CD4-positive, alpha-beta T cell treated with Interferon gamma for 1 hour (primary cell): Measurements from ENCODE around the gene DNAJC8.
A peak's percentile ranks its signal among the peaks of the same experiment; 100 is the strongest.

Experiments used
- DNase-seq: peaks from one replicate; pipeline ENCODE4 v3.0.0-alpha.2; 2020

Gene DNAJC8

DNA sequence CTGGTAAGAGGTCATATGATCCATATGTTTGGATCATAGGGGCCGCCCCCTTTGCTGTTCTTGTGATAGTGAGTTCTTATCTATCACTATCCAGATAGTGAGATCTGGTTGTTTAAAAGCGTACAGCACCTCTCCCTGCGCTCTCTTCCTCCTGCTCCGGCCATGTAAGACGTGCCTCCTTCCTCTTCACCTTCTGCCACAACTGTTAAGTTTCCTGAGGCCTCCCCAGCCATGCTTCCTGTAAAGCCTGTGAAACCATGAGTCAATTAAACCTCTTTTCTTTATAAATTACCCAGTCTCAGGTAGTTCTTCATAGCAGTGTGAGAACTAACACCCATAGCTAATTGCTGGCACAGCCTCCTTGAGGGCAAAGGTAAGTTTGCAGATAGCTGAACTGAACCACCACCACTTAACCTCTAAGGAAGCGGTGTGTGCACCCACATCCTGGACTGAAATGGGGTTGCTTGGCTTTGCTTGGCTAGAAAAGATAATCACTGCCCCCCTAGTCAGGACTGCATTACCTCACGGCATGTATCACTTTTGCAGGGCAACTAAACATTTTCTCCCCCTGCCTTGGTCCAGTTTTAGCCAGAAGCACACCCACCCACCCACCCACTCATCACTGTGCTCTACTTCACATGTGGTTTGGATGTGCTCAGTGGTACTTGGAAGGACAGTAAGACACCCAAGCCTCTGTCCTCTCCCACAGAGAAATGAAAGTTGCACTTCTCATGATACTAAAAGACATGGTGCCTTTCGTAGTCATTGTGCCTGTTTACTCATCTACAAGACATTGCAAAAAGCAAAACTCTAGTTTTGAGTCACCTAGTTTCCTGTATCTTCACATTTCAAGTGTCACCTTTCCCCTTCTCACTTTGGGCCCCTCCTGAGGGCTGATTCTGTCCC lies 33.2 kb downstream of the DNAJC8 start:
- DNase-seq, result peak; percentile 43

GRCh38 chr1:28197682-28198415 lies 35.0 kb downstream of the DNAJC8 start:
- DNase-seq, result no peak

GRCh38 chr1:28196330-28196729 lies 36.5 kb downstream of the DNAJC8 start:
- DNase-seq, result no peak

DNA sequence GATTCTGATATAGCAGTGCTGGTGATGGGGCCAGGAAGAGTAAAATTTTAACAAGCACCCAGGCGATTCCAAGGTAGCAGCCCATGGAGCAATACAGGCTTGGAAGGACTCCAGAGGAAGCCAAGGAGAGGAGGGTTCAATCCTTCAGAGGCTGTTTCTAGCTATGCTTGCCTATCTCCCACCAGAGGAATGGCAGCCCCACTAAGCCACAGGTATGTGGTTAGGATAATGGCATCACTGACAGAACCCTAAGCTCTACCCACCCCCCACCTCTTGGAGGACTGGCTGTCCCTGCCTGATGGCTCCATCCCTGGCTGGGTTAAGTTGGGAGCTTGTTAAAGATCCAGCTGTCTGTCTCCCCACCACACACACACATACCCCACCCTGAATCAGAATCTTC lies 37.0 kb downstream of the DNAJC8 start:
- DNase-seq, result no peak

DNA sequence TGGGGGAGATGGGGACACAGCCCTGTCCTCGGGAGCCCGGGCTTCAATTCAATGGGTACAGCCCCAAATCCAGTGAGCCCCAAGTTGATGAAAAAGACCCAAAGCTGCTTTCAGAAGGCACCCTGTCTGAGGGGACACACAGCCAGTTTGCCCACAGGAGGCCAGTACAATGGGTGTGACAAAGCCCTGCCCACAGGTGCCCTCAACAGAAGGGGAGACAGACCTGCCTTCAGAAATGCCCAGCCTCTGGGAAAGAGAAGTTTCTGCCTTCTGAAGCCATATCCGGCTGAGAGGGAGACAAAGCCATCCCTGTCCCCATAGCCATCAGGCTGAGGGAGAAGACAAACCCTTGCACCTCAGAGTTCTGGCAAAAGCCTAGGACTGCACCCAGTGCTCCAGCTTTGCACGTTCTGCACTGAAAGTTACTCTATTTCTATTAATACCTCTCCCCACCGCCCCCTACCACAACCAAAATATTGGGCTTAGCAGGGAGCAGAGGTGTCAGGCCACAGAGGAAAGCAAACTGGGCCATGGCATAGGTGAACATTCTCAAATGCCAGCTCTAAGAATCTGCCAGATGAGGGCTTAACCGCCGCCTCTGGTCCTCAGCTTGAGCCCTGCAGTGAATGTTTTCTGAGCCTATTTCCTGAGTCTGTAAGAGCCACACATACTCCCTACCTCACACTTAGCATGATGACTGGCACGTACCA lies 38.3 kb downstream of the DNAJC8 start:
- no peak for DNase-seq

DNA sequence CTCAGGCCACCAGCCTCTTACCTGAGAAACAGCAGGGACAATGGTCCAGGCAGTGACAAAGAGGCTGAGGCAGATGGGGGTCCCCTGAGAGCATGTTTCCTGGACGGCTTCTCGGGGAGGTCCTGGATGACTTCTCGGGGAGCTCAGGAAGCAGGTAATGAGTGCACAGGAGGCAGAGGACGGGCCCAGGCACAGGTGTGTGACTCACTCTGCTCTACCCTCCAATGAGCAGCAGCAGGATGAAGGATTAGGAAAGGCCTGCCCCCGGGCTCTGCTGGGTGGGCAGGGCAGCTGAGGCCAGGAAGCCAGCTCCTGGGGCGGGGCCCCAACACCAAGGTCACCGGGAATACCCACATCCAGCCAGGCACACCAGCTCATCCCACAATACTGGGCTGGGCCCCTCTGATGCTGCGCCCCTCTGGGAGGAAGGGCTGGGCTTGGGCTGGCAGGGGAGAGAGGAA lies 39.1 kb downstream of the DNAJC8 start:
- DNase-seq, result no peak

DNA sequence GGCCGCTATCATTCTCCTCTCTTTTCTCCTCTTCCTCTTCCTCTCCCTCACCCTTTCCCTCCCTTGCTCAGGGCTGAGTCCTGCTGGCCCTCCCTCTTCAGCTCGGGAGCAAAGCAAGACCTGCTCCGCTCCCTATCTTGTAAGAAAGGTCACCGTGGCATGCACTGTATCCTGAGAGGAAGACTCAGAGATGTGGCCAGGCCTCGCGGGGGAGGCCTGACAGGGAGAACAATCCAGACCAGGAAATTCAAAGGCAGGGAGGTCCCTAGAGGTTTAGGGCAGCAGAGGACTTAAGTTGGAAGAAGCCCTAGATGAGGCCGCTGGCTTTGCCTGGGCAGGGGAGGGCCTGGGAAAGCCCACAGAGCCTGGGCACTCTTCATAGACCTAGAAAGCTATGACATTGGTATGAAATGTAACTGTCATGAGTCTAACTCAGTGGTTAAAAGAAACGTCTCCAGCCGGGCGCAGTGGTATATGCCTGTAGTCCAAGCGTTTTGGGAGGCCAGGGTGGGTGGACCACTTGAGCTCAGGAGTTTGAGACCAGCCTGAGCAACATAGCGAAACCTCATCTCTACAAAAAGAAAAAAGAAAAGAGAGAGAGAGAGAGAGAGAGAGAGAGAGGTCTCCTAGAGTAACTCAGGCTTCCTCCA lies 41.7 kb downstream of the DNAJC8 start:
- no peak for DNase-seq

DNA sequence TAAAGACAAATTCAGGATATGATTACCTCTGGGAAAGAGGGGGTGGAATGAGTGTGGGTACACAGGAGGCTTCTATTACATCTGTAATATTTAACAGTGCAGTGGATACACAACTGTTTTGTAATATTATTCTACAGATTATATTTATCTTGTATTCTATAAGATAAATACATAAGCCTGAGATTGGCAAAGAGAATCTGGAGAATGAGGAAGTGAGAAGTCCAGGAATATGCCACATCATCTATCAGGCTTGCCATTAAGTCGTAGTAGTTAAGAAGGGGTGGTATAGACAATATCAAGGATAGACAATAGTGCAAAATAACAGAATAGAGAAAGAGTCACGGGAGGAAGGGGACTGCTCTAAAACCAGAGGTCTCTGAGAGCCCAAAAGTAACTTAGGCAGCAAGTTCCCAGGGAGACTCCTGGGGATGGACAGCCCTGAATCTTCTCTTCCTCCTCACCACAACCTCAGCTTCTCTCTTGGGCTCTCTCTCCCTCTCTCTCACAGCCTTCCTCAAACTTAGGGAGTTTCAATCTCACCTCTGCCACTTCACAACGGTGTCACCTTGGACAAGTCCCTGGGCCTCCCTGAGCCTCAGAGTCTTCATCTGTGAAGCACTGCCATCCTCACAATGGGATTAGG lies 42.4 kb downstream of the DNAJC8 start:
- no peak for DNase-seq

GRCh38 chr1:28185071-28185470 lies 47.8 kb downstream of the DNAJC8 start:
- no peak for DNase-seq

GRCh38 chr1:28180306-28181305 lies 52.2 kb downstream of the DNAJC8 start:
- no peak for DNase-seq

DNA sequence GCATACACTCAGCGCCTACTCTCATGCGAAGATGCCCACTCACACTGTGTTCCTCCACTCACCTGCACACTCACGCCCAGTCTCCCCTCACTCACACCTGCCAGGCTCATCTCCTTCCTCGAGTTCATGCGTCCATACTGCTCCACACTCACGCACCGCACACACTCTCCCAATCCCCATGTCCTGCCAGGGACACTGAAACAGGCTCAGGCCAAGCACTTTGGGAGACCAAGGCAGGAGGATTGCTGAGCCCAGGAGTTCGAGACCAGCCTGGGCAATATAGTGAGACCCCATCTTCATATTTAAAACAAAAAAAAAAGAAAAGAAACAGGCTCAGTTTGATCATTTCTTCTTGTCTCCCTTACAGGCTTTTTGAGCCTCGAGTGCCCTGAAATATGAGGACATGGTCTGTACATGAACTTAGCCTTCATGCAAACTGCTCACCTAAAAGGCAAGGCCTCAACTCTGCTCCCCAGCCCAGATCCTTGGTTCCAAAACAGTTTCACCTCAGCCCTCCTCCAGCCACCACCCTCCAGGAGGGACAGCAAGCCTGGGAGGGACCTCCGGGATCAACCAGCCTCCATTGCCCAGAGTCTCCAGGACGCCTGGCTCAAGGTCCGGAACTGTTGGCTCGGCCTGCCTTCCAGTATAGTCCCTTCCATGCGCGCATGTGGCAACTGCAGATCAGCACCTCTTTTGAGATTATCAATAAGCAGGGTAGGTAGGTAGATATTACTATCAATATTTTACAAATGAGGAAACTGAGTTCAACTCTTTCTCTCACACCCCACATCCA lies 53.9 kb downstream of the DNAJC8 start:
- no peak for DNase-seq

DNA sequence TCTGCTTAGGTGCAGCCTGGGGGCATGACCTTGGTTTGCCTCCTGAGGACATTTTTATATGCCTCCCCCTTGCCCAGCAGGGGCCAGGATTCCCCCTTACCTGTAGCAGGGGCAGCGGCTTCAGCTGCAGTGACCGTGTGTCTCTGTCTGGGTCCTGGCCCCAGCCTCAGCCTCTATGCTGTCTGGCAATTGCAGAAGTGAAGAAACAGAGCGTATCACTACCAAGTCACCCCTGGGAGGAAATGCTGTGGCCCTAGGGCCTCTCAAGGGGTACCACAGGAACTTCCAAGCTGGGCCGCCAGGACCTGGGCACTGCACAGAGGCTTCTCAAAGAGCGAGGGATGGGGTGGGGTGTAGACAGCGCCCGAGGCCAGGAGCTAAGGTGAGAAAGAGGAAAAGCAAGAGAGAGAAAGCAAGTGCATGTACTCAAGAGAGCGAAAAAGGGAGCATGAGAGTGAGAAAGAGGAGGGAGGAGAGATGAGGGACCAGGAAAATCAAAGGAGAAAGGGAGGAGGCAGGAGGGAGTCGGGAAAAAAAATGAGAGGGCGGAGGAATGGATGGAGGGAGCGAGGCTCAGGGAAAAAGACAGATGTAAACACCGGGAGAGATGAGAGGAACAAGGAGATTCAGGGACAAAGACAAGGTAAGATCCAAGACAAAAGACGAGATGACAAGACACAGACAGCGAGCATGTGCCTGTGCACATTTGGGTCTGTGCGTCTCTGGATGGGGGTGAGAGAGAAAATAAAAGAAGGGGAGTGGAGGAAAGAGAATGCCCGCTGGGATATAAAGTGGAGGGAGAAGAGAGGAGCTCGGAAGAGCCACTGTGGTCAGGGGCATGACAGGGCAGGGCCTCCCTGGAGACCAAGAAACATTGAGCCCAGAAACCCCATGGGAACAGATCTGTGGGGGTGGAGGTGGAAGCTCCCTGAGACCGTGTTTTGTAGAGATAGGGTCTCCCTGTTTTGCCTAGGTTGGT lies 56.0 kb downstream of the DNAJC8 start, which contains the start of gene PTAFR:
Gene PTAFR, minus strand, starts transcription at position 199 of the 979 bp plus-strand sequence. CDS start 25,669 bp downstream, outside the sequence.
- DNase-seq, result peak; percentile 72

- DNase-seq, result no peak
Measured at GRCh38 chr1:28175955-28176485, 56.8 kb downstream of the DNAJC8 start.

GRCh38 chr1:28173980-28174297 lies 58.9 kb downstream of the DNAJC8 start:
- DNase-seq, result no peak

DNA sequence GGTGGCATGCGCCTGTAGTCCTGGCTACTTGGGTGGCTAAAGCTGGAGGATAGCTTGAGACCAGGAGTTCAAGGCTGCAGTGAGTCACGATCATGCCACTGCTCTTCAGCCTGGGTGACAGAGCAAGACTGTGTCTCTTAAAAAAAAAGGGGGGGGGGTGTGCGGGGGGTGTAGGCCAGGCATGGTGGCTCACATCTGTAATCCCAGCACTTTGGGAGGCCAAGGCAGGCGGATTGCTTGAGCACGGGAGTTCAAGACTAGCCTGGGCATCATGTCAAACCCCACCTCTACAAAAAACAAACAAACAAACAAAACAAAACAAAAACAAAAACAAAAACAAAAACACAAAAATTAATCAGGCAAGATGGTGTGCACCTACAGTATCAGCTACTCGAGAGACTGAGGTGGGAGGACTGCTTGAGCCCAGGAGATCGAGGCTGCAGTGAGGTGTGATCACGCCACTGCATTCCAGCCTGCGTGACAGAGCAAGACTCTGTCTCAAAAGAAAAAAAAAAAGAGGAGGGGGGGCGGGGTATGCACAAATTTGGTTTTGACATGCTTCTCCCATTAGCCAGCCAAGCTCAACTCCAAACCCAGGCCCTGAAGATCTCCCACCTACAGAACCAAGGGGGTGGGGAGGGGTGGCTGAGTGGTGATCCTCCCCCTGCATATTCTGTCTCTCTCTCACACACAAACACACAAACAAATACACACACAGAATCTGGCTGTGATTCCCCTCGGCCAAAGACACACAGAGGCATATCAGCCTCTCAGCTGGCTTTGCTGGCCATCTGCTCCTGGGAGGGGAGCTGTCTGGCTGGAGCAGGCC lies 59.5 kb downstream of the DNAJC8 start:
- DNase-seq, result peak; percentile 53

- DNase-seq, result peak; percentile 63
Measured at GRCh38 chr1:28172713-28173150, 60.1 kb downstream of the DNAJC8 start.

DNA sequence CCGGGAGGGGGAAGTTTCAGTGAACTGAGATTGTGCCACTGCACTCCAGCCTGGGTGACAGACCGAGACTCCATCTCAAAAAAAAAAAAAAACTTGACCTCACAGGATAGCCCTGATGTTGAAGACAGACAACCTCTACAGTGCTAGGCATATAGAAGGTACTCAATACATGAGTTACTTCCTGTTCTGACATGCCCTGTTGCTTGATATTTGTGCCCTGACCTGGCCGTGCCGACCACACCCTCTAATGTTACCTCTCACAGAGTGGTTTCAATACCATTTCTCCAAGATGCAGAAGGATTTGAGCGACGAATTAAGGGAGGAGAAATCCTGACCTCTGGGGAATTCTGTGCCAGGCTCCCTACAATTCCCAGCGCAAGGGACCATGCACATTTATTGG lies 61.6 kb downstream of the DNAJC8 start:
- no peak for DNase-seq
